H1 (cell line): ENCODE data around the gene AKAP12. TPM values are rescaled to one million over a fixed set of nuclear protein-coding genes. Genes with fewer than 3 reads are reported as not detected.

Experiments
- ASH2L ChIP-seq: fragments of 200-600, 300-600 bp; sonication (generic); IDR thresholded peaks from one replicate; pipeline ENCODE4 v1.7.1; 2017; ENCODE audit warnings: low read length
- FOSL1 ChIP-seq: IDR thresholded peaks from 2 replicates; pipeline ENCODE4 v1.6.1; 2011; ENCODE audit warnings: mild to moderate bottlenecking, low read depth, low read length, moderate library complexity; ENCODE audit not compliant: insufficient read depth
- polyA plus RNA-seq, 7 experiments: library from polyadenylated mRNA; depleted of rRNA in 3 of 7; stranded (reverse) in 5 of 7; unstranded in 2 of 7; fragments of >200 nt in 5 of 7; fragments of 200-250 nt in 2 of 7; gene quantifications; 1 replicate in 5 of 7; 2 replicates in 1 of 7; 4 replicates in 1 of 7; pipeline versions ENCODE4 v1.2.1 to v1.2.3, GENCODE V29; 2011 to 2013; ENCODE audit warnings: missing spikeins in 2 of 7, mixed read lengths in 2 of 7
- total RNA-seq: library from RNA; stranded (reverse); fragmentation: NEBNext Ultra II Directional; extraction: Animal tissue kit (Norgen Biotek cat#: 25700); gene quantifications from 2 replicates; pipeline ENCODE4 v1.2.1, GENCODE V29; 2021
- TF ChIP-seq, protein P1 (sequence below): fragments of 300-600 bp; sonication (generic); IDR thresholded peaks from 2 replicates; pipeline ENCODE4 v1.7.1; 2012; ENCODE audit warnings: low read length, moderate library complexity, mild to moderate bottlenecking, inconsistent platforms; ENCODE audit not compliant: insufficient replicate concordance

The AKAP12 gene
- total and polyA plus RNA-seq, 2 of the 8 experiments (the other 6 are each of a cell fraction or from before 2014, with no cell fraction given) = 14.6 to 79.2 TPM

DNA sequence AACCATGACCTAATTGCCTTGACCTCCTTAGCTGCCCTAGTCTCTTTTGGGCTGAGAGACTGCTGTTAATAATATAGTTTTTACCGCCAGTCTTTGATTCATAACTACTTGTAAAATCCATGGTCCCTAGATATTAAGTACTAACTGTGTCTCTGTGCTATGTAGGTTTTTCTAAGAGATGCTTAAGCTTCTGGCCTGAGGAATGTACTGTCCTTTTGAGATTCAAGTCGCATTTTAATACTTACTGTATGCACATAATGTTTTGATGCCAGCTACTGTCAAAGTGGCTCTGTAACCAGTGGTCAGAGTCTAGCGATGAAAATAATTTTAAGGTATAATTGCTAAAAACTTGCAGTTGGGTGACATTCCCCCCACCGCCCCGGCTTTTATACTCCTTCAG lies 2.1 kb downstream of the AKAP12 start (continued):
- TF ChIP-seq, protein P1, sequence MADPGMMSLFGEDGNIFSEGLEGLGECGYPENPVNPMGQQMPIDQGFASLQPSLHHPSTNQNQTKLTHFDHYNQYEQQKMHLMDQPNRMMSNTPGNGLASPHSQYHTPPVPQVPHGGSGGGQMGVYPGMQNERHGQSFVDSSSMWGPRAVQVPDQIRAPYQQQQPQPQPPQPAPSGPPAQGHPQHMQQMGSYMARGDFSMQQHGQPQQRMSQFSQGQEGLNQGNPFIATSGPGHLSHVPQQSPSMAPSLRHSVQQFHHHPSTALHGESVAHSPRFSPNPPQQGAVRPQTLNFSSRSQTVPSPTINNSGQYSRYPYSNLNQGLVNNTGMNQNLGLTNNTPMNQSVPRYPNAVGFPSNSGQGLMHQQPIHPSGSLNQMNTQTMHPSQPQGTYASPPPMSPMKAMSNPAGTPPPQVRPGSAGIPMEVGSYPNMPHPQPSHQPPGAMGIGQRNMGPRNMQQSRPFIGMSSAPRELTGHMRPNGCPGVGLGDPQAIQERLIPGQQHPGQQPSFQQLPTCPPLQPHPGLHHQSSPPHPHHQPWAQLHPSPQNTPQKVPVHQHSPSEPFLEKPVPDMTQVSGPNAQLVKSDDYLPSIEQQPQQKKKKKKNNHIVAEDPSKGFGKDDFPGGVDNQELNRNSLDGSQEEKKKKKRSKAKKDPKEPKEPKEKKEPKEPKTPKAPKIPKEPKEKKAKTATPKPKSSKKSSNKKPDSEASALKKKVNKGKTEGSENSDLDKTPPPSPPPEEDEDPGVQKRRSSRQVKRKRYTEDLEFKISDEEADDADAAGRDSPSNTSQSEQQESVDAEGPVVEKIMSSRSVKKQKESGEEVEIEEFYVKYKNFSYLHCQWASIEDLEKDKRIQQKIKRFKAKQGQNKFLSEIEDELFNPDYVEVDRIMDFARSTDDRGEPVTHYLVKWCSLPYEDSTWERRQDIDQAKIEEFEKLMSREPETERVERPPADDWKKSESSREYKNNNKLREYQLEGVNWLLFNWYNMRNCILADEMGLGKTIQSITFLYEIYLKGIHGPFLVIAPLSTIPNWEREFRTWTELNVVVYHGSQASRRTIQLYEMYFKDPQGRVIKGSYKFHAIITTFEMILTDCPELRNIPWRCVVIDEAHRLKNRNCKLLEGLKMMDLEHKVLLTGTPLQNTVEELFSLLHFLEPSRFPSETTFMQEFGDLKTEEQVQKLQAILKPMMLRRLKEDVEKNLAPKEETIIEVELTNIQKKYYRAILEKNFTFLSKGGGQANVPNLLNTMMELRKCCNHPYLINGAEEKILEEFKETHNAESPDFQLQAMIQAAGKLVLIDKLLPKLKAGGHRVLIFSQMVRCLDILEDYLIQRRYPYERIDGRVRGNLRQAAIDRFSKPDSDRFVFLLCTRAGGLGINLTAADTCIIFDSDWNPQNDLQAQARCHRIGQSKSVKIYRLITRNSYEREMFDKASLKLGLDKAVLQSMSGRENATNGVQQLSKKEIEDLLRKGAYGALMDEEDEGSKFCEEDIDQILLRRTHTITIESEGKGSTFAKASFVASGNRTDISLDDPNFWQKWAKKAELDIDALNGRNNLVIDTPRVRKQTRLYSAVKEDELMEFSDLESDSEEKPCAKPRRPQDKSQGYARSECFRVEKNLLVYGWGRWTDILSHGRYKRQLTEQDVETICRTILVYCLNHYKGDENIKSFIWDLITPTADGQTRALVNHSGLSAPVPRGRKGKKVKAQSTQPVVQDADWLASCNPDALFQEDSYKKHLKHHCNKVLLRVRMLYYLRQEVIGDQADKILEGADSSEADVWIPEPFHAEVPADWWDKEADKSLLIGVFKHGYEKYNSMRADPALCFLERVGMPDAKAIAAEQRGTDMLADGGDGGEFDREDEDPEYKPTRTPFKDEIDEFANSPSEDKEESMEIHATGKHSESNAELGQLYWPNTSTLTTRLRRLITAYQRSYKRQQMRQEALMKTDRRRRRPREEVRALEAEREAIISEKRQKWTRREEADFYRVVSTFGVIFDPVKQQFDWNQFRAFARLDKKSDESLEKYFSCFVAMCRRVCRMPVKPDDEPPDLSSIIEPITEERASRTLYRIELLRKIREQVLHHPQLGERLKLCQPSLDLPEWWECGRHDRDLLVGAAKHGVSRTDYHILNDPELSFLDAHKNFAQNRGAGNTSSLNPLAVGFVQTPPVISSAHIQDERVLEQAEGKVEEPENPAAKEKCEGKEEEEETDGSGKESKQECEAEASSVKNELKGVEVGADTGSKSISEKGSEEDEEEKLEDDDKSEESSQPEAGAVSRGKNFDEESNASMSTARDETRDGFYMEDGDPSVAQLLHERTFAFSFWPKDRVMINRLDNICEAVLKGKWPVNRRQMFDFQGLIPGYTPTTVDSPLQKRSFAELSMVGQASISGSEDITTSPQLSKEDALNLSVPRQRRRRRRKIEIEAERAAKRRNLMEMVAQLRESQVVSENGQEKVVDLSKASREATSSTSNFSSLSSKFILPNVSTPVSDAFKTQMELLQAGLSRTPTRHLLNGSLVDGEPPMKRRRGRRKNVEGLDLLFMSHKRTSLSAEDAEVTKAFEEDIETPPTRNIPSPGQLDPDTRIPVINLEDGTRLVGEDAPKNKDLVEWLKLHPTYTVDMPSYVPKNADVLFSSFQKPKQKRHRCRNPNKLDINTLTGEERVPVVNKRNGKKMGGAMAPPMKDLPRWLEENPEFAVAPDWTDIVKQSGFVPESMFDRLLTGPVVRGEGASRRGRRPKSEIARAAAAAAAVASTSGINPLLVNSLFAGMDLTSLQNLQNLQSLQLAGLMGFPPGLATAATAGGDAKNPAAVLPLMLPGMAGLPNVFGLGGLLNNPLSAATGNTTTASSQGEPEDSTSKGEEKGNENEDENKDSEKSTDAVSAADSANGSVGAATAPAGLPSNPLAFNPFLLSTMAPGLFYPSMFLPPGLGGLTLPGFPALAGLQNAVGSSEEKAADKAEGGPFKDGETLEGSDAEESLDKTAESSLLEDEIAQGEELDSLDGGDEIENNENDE = no peak
- no peak for TF ChIP-seq FOSL1
- TF ChIP-seq ASH2L = no peak
